K562 (cell line): ENCODE results near the gene TM4SF20. TPM values are rescaled to one million over a fixed set of nuclear protein-coding genes. Genes with fewer than 3 reads are reported as not detected.
A peak's percentile ranks its signal among the peaks of the same experiment; 100 is the strongest.

Experiments used
- ATAC-seq: fragments of 200-7000 bp; cut with Tn5 transposase; 3 replicates; pipeline ENCODE4 v1.9.1; 2020; ENCODE audit warnings: moderate library complexity
- BruUV-seq: library from RNA; stranded (reverse); fragments of 400-500 nt; replicated peaks from 2 replicates; lab custom pipeline; 2021; lab: Mats Ljungman, UMichigan
- CTCF ChIA-PET: fragments of 300-600 bp; formaldehyde crosslinking; extraction: SDS; loops from one replicate; lab custom pipeline; 2021; ENCODE audit warnings: low intra/inter-chr PET ratio; lab: Yijun Ruan, JAX
- POLR2A ChIA-PET: fragments of 300-600, 350-650 bp; sonication (Branson Sonifier 250); formaldehyde crosslinking; extraction: SDS; loops from one replicate; lab custom pipeline; 2021; ENCODE audit warnings: antibody characterized with exemption, inconsistent platforms; lab: Yijun Ruan, JAX
- DNase-seq, 4 experiments: peaks; one replicate each; pipeline versions ENCODE4 v3.0.0 to v3.0.0-alpha.2; 2011 to 2018; ENCODE audit warnings: low spot score in 3 of 4, mixed read lengths in 3 of 4; ENCODE audit errors: extremely low read depth in 1 of 4
- FAIRE-seq: peaks from 2 replicates; lab custom pipeline; 2011; peaks lifted over from hg19 to GRCh38; lab: Jason Lieb, UNC
- H2AFZ ChIP-seq: 2 replicates; pipeline ENCODE4 v1.6.0; 2011; ENCODE audit warnings: low read depth, low read length, control low read depth, inconsistent platforms
- H3K27ac ChIP-seq: fragments of 200-600 bp; 3 replicates; pipeline ENCODE4 v1.8.0; 2011; ENCODE audit warnings: low read depth, mild to moderate bottlenecking, control low read depth, inconsistent platforms, low read length, moderate library complexity, mixed read lengths; ENCODE audit errors: extremely low read depth
- H3K27me3 ChIP-seq, 2 experiments: fragments of 300-600 bp in 1 of 2; 2 replicates in 1 of 2; 3 replicates in 1 of 2; pipeline versions ENCODE4 v1.6.0 to v1.8.0; 2011; ENCODE audit warnings: inconsistent platforms in 2 of 2, low read length in 2 of 2, mild to moderate bottlenecking in 1 of 2, mixed read lengths in 1 of 2, moderate library complexity in 1 of 2; ENCODE audit not compliant: control insufficient read depth in 2 of 2, insufficient read depth in 2 of 2
- H3K36me3 ChIP-seq: fragments of 300-600 bp; 3 replicates; pipeline ENCODE4 v1.8.0; 2011; ENCODE audit warnings: mild to moderate bottlenecking, low read length, inconsistent platforms; ENCODE audit not compliant: control insufficient read depth, insufficient read depth
- H3K4me1 ChIP-seq, 2 experiments: fragments of 200-600 bp in 1 of 2; replicated peaks in 1 of 2; 2 replicates in 1 of 2; 3 replicates in 1 of 2; pipeline versions ENCODE4 v1.5.1 to v1.8.0; 2011; ENCODE audit warnings: inconsistent platforms in 2 of 2, low read length in 2 of 2, mild to moderate bottlenecking in 1 of 2, mixed read lengths in 1 of 2, moderate library complexity in 1 of 2; ENCODE audit not compliant: control insufficient read depth in 2 of 2, insufficient read depth in 2 of 2
- H3K4me2 ChIP-seq: 2 replicates; pipeline ENCODE4 v1.6.1; 2011; ENCODE audit warnings: low read length, control low read depth, inconsistent platforms, mixed read lengths; ENCODE audit not compliant: insufficient read depth
- H3K4me3 ChIP-seq: fragments of 200-600 bp; sonication (generic), shearing (Covaris generic); 2 replicates; pipeline ENCODE4 v1.5.1; 2016; ENCODE audit warnings: control low read depth, inconsistent platforms
- H3K79me2 ChIP-seq: fragments of 200-600 bp; 3 replicates; pipeline ENCODE4 v1.8.0; 2011; ENCODE audit warnings: low read length, inconsistent platforms; ENCODE audit not compliant: control insufficient read depth, insufficient read depth
- H3K9ac ChIP-seq, 2 experiments: 2 replicates each; pipeline versions ENCODE4 v1.6.0 to v1.6.1; 2011; ENCODE audit warnings: low read depth in 2 of 2, low read length in 2 of 2, control low read depth in 1 of 2, inconsistent platforms in 1 of 2, mild to moderate bottlenecking in 1 of 2, mixed read lengths in 1 of 2; ENCODE audit not compliant: insufficient read depth in 1 of 2
- H3K9me1 ChIP-seq: one replicate; pipeline ENCODE4 v1.6.0; 2011; ENCODE audit warnings: inconsistent platforms, mild to moderate bottlenecking, low read length, moderate library complexity; ENCODE audit not compliant: control insufficient read depth, insufficient read depth
- H3K9me3 ChIP-seq: replicated peaks from 2 replicates; pipeline ENCODE4 v1.5.1; 2011; ENCODE audit warnings: low read depth, low read length, inconsistent platforms; ENCODE audit not compliant: control insufficient read depth, insufficient read depth
- H4K20me1 ChIP-seq: replicated peaks from 2 replicates; pipeline ENCODE4 v1.6.1; 2011; ENCODE audit warnings: low read length, inconsistent platforms, mixed read lengths; ENCODE audit not compliant: control insufficient read depth, insufficient read depth
- CREBBP ChIP-seq: IDR thresholded peaks from one replicate; pipeline ENCODE4 v1.6.1; 2012; ENCODE audit warnings: low read depth, mild to moderate bottlenecking, control low read depth, inconsistent platforms, low read length
- ERF ChIP-seq: fragments of 450-650 bp; formaldehyde crosslinking; IDR thresholded peaks from 2 replicates; pipeline ENCODE4 v1.4.0; 2020; ENCODE audit warnings: mild to moderate bottlenecking, mixed read lengths
- NFIC ChIP-seq: fragments of 450-650 bp; IDR thresholded peaks from 2 replicates; pipeline ENCODE4 v1.6.1; 2017; ENCODE audit warnings: mild to moderate bottlenecking, inconsistent platforms
- RREB1 ChIP-seq: fragments of 250-450 bp; sonication (Bioruptor Pico); IDR thresholded peaks from 2 replicates; pipeline ENCODE4 v1.4.0; 2020
- WGBS: fragments of 100-300 bp; shearing (Covaris generic); methylation state at CpG from one replicate; pipeline ENCODE4 v1.1.6; 2016; ENCODE audit warnings: low coverage, mixed read lengths; ENCODE audit not compliant: insufficient coverage; ENCODE audit errors: missing lambda C conversion rate; 5-methylcytosine and 5-hydroxymethylcytosine counted together
- in situ Hi-C: fragments of 300-500 bp; cut with MboI; formaldehyde crosslinking; loops from 4 replicates; pipeline ENCODE4 v1.15.0; 2018; ENCODE audit warnings: inconsistent platforms, mixed read lengths
- intact Hi-C: fragments of 100-400 bp; cut with micrococcal nuclease; formaldehyde crosslinking; loops from 2 replicates; pipeline ENCODE4 v1.14.2; 2022
- polyA plus RNA-seq, 8 experiments: library from polyadenylated mRNA; depleted of rRNA in 4 of 8; stranded (reverse) in 5 of 8; unstranded in 3 of 8; fragments of >200 nt; fragmentation: Nextera tagmentation in 2 of 8; fragmentation: Illumina TruSeq in 1 of 8; extraction: Ambion mirVana in 2 of 8; extraction: Trizol in 1 of 8; gene quantifications; 2 replicates each; pipeline versions ENCODE4 v1.2.1 to v1.2.3, GENCODE V29; 2011 to 2014; ENCODE audit warnings: inconsistent platforms in 1 of 8, missing spikeins in 1 of 8
- total RNA-seq, 7 experiments: library from RNA; depleted of rRNA in 6 of 7; stranded (reverse); fragments of >200 nt in 6 of 7; fragmentation: Illumina TruSeq in 2 of 7; extraction: Trizol in 2 of 7; gene quantifications; 2 replicates each; pipeline versions ENCODE4 v1.2.1 to v1.2.3, GENCODE V29; 2011 to 2021; ENCODE audit warnings: low replicate concordance in 1 of 7

TM4SF20 gene
- total and polyA plus RNA-seq, 9 of the 15 experiments (the other 6 are each of a cell fraction or from before 2014, with no cell fraction given): not detected

- ChIA-PET POLR2A (no interaction called here), CTCF (no interaction called here)
- Histone ChIP-seq H3K9me1 (no peaks in the 10 kb centered on the region), H4K20me1 (no peaks in the 10 kb centered on the region), H3K79me2 (no peaks in the 10 kb centered on the region), H3K4me3 (no peak overlapping the region), H3K27ac (no peak overlapping the region), H3K27me3 (peaks cover 0 to 5% of the 10 kb centered on the region in 2 experiments; a peak in 1 of 5 replicates), H2AFZ (no peak overlapping the region), H3K9me3 (no peaks in the 10 kb centered on the region), H3K9ac (no peak overlapping the region), H3K36me3 (no peaks in the 10 kb centered on the region), H3K4me2 (no peak overlapping the region), H3K4me1 (no peaks in the 10 kb centered on the region; a peak in 1 of 5 replicates)
- no peak for TF ChIP-seq ERF (CRISPR knock-in tag)
- TF ChIP-seq NFIC: peak; percentile 82
- intact Hi-C loops (no loop called here), in situ Hi-C loops (no loop called here)
- BruUV-seq: no TSS peak
- whole genome bisulfite sequencing: 7% methylated on average over 9 of the region's 9 CpGs
- peak in 1 of 4 experiments; percentile 12 for DNase-seq
- no peak for ATAC-seq
- no peak for FAIRE-seq
These were observed 2.3 kb downstream of the TM4SF20 start for GRCh38 chr2:227376656-227377396.

- FAIRE-seq: no peak
- TF ChIP-seq CREBBP (no peak), RREB1 (CRISPR knock-in tag) (no peak)
These were observed 4.9 kb downstream of the TM4SF20 start for GRCh38 chr2:227374158-227374557.

More at GRCh38 chr2:227374158-227374557, 4.9 kb downstream of the TM4SF20 start:
- Histone ChIP-seq H3K9ac (no peak overlapping the region), H3K4me2 (no peak overlapping the region), H2AFZ (no peak overlapping the region), H3K4me1 (no peaks in the 10 kb centered on the region; a peak in 2 of 5 replicates), H3K9me1 (no peaks in the 10 kb centered on the region), H3K4me3 (no peak overlapping the region), H3K27me3 (no peaks in the 10 kb centered on the region), H3K27ac (no peak overlapping the region), H4K20me1 (no peaks in the 10 kb centered on the region), H3K79me2 (no peaks in the 10 kb centered on the region), H3K36me3 (no peaks in the 10 kb centered on the region), H3K9me3 (no peaks in the 10 kb centered on the region)
- BruUV-seq: no TSS peak
- WGBS: 11% methylated on average over 6 of the region's 6 CpGs
- in situ Hi-C loops (no loop called here), intact Hi-C loops (no loop called here)
- DNase-seq (no peak), ATAC-seq (peak; percentile 46; the same call in 1 of the 3 replicates)
- ChIA-PET POLR2A (no interaction called here), CTCF (interaction anchor here (0.6 kb wide), 1 partner anchor 68 kb away, joined by 4 read pairs; no protein-coding TSS in a partner anchor)
